Measurements from ENCODE around the gene HIGD1A. TPM values are rescaled to one million over a fixed set of nuclear protein-coding genes. Genes with fewer than 3 reads are reported as not detected.

Gene HIGD1A
- total and polyA plus RNA-seq, 9 of the 15 experiments (the other 6 are each of a cell fraction or from before 2014, with no cell fraction given) = 165 to 1,185 (median 333) TPM

- POLR2A ChIA-PET = interaction anchor here (0.7 to 2.1 kb wide), 4 partner anchors 16 to 624 kb away, joined by 3 to 6 read pairs (median 5); no protein-coding TSS in a partner anchor
- peak in 2 of 4 experiments; percentile 63 to 67 for DNase-seq (ENCODE audit: extremely low read depth in 1 of 4, low spot score in 3 of 4)
- no peak overlapping the region for H3K9ac ChIP-seq (ENCODE audit: insufficient read depth in 1 of 2, low read depth in 2 of 2, low read length in 2 of 2)
- TF ChIP-seq ZNF316 (IDR thresholded peaks at IDR 0.05) (peak; percentile 21; the same call in 1 of the 2 replicates), TEAD1 (CRISPR knock-in tag; IDR thresholded peaks at IDR 0.05) (no peak), U2AF1 (optimal IDR thresholded peaks at IDR 0.05; ENCODE audit: low read depth, low read length) (no peak), SMARCB1 (IDR thresholded peaks at IDR 0.05; ENCODE audit: insufficient read length, low read depth) (no peak), NELFE (IDR thresholded peaks at IDR 0.05; ENCODE audit: insufficient read depth, insufficient read length) (no peak), KDM5B (IDR thresholded peaks at IDR 0.05; ENCODE audit: insufficient replicate concordance, low read depth, low read length) (peak; percentile 28), PTBP1 (IDR thresholded peaks at IDR 0.05; ENCODE audit: low read depth, low read length) (no peak), ZNF24 (IDR thresholded peaks at IDR 0.05) (no peak), ZNF766 (CRISPR knock-in tag; conservative IDR thresholded peaks at IDR 0.05) (peak; percentile 62), TBP (optimal IDR thresholded peaks at IDR 0.05; ENCODE audit: low read depth, low read length) (no peak), ZNF764 (CRISPR knock-in tag; IDR thresholded peaks at IDR 0.05; ENCODE audit: low read depth) (no peak), POU5F1 (IDR thresholded peaks at IDR 0.05; ENCODE audit: borderline replicate concordance, low read depth, low read length, partially characterized antibody) (no peak), ASH1L (IDR thresholded peaks at IDR 0.05; ENCODE audit: borderline replicate concordance, low read depth, partially characterized antibody) (no peak), CAMTA2 (CRISPR knock-in tag; conservative IDR thresholded peaks at IDR 0.05) (no peak), MAFK (IDR thresholded peaks at IDR 0.05; ENCODE audit: low read length) (no peak), RBBP5 (IDR thresholded peaks at IDR 0.05; ENCODE audit: borderline replicate concordance, insufficient read depth, low read length, poor library complexity, severe bottlenecking) (peak; percentile 24), DDX20 (tag; IDR thresholded peaks at IDR 0.05; ENCODE audit: low read depth) (no peak), TEAD4 (IDR thresholded peaks at IDR 0.05; ENCODE audit: low read length) (no peak), TEAD4 (CRISPR knock-in tag; IDR thresholded peaks at IDR 0.05; ENCODE audit: borderline replicate concordance) (no peak), ARID1B (IDR thresholded peaks at IDR 0.05) (peak; percentile 64)
- TF ChIP-seq, protein P1, sequence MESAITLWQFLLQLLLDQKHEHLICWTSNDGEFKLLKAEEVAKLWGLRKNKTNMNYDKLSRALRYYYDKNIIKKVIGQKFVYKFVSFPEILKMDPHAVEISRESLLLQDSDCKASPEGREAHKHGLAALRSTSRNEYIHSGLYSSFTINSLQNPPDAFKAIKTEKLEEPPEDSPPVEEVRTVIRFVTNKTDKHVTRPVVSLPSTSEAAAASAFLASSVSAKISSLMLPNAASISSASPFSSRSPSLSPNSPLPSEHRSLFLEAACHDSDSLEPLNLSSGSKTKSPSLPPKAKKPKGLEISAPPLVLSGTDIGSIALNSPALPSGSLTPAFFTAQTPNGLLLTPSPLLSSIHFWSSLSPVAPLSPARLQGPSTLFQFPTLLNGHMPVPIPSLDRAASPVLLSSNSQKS (CRISPR knock-in tag; IDR thresholded peaks at IDR 0.05) = no peak
- TF ChIP-seq, protein P2, sequence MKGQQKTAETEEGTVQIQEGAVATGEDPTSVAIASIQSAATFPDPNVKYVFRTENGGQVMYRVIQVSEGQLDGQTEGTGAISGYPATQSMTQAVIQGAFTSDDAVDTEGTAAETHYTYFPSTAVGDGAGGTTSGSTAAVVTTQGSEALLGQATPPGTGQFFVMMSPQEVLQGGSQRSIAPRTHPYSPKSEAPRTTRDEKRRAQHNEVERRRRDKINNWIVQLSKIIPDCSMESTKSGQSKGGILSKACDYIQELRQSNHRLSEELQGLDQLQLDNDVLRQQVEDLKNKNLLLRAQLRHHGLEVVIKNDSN (CRISPR knock-in tag; IDR thresholded peaks at IDR 0.05) = no peak
These were observed 42.6 kb upstream of the HIGD1A start for GRCh38 chr3:42846685-42847522.

More at GRCh38 chr3:42846685-42847522, 42.6 kb upstream of the HIGD1A start:
- FAIRE-seq (peak; percentile 76), ATAC-seq (peak; percentile 83)
- no peaks in the 10 kb centered on the region for H4K20me1 ChIP-seq (replicated peaks; ENCODE audit: control insufficient read depth, insufficient read depth, low read length)
- H3K79me2 ChIP-seq (ENCODE audit: control insufficient read depth, insufficient read depth, low read length) = no peaks in the 10 kb centered on the region
- in situ Hi-C loops (cut with MboI) = no loop called here
- no TSS peak for BruUV-seq (replicated peaks)
- H2AFZ ChIP-seq (ENCODE audit: low read depth, low read length) = peak overlapping the region; percentile 83
- no peak overlapping the region for H3K4me3 ChIP-seq
- no peaks in the 10 kb centered on the region for H3K36me3 ChIP-seq (ENCODE audit: control insufficient read depth, insufficient read depth, low read length)
- H3K27ac ChIP-seq (ENCODE audit: extremely low read depth, low read depth, low read length) = no peak overlapping the region
- CTCF ChIA-PET (ENCODE audit: low intra/inter-chr PET ratio) = no interaction called here
- peaks cover 8 to 27% of the 10 kb centered on the region in 2 experiments for H3K4me1 ChIP-seq (replicated peaks in 1 of 2; ENCODE audit: control insufficient read depth in 2 of 2, insufficient read depth in 2 of 2, low read length in 2 of 2)
- intact Hi-C loops (cut with micrococcal nuclease) = no loop called here
- H3K9me3 ChIP-seq (replicated peaks; ENCODE audit: control insufficient read depth, insufficient read depth, low read depth, low read length) = no peaks in the 10 kb centered on the region
- WGBS (ENCODE audit: insufficient coverage, low coverage, missing lambda C conversion rate) = 4% methylated on average over 5 of the region's 5 CpGs
- no peaks in the 10 kb centered on the region for H3K9me1 ChIP-seq (ENCODE audit: control insufficient read depth, insufficient read depth, low read length)
- peaks cover 2 to 22% of the 10 kb centered on the region in 2 experiments; a peak in 2 of 5 replicates for H3K27me3 ChIP-seq (ENCODE audit: control insufficient read depth in 2 of 2, insufficient read depth in 2 of 2, low read length in 2 of 2)
- H3K4me2 ChIP-seq (ENCODE audit: insufficient read depth, low read length) = peak overlapping the region; percentile 41; the same call in 1 of the 2 replicates
